Measurements from ENCODE around the gene SCN4B. TPM values are rescaled to one million over a fixed set of nuclear protein-coding genes. Genes with fewer than 3 reads are reported as not detected.

SCN4B gene
- total RNA-seq, 2 donors from 2014 or later: 3.0 to 5.6 TPM

DNA sequence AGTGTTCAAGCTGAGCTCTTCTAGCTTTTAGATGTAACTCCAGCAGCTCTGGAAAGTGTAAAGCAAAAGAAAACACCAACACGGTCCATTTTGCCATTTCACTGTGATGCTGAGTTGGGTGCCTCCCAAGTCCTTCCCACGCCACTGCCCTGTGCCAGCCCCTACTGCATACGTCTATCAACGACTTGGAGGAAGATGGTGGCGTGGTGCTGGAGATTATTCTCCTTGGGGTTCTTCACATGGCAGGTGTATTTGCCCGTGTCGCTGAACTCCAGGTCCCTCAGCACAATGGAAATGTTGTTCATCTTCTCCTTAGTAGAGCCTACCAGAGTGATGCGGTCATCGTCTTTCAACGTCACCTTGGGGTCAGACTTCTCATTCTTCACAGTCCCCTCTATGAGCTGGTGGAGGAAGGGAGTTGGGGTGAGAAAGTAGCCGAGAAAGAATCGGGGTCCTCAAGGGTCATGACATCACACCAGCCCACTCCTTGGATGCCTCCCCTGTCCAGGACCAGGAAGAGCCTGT, 8.9 kb downstream of the SCN4B start:
- TF ChIP-seq POLR2AphosphoS5 (IDR thresholded peaks at IDR 0.05): no peak
- TF ChIP-seq POLR2A (IDR thresholded peaks at IDR 0.05): no peak
- intact Hi-C loops (cut with DNase I): no loop called here
- 81% methylated on average over 12 of the region's 12 CpGs for WGBS
- Histone ChIP-seq H3K4me1 (replicated peaks) (no peaks in the 10 kb centered on the region), H3K27me3 (replicated peaks; ENCODE audit: insufficient read depth) (no peaks in the 10 kb centered on the region), H3K4me3 (no peak overlapping the region), H3K9me3 (no peaks in the 10 kb centered on the region), H3K27ac (no peak overlapping the region), H3K36me3 (no peaks in the 10 kb centered on the region)
- DNase-seq (ENCODE audit: low spot score): no peak

DNA sequence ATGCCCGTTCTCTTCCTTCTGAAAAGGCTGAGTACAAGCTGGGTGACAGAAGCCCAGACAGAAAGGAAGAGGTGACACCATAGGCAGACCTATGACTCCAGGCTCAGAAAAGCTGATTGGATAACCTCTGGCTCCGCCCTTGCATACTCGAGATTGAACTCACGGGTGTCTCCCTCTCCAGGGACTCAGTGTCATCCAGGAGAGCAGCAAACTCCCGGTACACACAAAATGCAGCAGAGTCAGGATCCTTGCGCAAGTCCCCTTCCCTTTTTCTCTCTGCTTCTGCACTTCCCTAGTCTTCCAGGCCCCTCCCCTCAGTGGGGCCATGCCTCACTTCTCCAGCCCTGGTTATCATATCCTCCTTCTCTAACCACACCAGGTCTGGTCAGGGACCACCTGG, 9.8 kb downstream of the SCN4B start:
- TF ChIP-seq POLR2A (IDR thresholded peaks at IDR 0.05): no peak
- no peak for TF ChIP-seq POLR2AphosphoS5 (IDR thresholded peaks at IDR 0.05)
- TF ChIP-seq, protein P1, sequence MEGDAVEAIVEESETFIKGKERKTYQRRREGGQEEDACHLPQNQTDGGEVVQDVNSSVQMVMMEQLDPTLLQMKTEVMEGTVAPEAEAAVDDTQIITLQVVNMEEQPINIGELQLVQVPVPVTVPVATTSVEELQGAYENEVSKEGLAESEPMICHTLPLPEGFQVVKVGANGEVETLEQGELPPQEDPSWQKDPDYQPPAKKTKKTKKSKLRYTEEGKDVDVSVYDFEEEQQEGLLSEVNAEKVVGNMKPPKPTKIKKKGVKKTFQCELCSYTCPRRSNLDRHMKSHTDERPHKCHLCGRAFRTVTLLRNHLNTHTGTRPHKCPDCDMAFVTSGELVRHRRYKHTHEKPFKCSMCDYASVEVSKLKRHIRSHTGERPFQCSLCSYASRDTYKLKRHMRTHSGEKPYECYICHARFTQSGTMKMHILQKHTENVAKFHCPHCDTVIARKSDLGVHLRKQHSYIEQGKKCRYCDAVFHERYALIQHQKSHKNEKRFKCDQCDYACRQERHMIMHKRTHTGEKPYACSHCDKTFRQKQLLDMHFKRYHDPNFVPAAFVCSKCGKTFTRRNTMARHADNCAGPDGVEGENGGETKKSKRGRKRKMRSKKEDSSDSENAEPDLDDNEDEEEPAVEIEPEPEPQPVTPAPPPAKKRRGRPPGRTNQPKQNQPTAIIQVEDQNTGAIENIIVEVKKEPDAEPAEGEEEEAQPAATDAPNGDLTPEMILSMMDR (IDR thresholded peaks at IDR 0.05): no peak
- H3K27ac ChIP-seq: no peak overlapping the region
- H3K4me1 ChIP-seq (replicated peaks): no peaks in the 10 kb centered on the region
- intact Hi-C loops (cut with DNase I): no loop called here
- no peak overlapping the region for H3K4me3 ChIP-seq
- 55% methylated on average over 6 of the region's 6 CpGs for WGBS
- no peaks in the 10 kb centered on the region for H3K27me3 ChIP-seq (replicated peaks; ENCODE audit: insufficient read depth)
- H3K9me3 ChIP-seq: no peaks in the 10 kb centered on the region
- no peaks in the 10 kb centered on the region for H3K36me3 ChIP-seq
- no peak for DNase-seq (ENCODE audit: low spot score)

DNA sequence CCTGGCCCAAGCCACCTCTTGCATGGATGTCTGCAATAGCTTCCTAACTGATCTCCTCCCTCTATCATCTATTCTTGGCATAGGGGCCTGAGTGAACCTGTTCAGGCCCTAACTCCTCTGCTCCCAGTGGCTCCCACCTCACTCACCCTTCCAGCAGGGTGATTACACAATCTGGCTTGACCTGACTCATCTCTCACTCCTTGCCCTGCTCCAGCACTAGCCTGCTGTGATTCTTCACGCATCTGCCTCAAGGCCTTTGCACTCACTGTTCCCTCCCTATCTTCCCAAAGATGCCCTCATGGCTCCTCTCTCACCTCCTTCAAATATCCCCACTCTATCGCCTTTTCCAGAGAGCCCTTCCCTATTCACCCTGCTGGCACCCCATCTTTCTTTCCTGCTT, 10.5 kb downstream of the SCN4B start:
- Histone ChIP-seq H3K4me3 (no peak overlapping the region), H3K4me1 (replicated peaks) (no peaks in the 10 kb centered on the region), H3K27me3 (replicated peaks; ENCODE audit: insufficient read depth) (no peaks in the 10 kb centered on the region), H3K27ac (no peak overlapping the region), H3K36me3 (no peaks in the 10 kb centered on the region), H3K9me3 (no peaks in the 10 kb centered on the region)
- TF ChIP-seq POLR2AphosphoS5 (IDR thresholded peaks at IDR 0.05) (no peak), POLR2A (IDR thresholded peaks at IDR 0.05) (no peak)
- TF ChIP-seq, protein P1 (IDR thresholded peaks at IDR 0.05): no peak
- no peak for DNase-seq (ENCODE audit: low spot score)
- intact Hi-C loops (cut with DNase I): no loop called here
- WGBS: 71% methylated on average over 2 of the region's 2 CpGs

DNA sequence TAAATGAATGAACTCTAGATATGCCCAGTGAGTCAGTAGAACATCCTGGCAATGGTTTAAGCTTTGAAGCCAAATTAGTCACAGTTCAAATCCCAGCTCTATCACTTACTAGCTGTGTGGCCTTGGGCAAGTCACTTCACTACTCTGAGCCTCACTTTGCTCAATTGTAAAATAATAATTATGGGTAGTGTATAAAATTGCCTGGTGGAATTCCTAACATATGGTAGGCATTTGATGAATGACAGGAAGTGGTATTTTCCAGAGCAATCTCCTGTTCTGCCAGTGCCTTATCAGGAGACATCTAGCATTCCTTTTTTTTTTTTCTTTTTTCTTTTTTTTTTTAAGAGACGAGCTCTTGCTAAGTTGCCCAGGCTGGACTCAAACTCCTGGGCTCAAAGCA, 13.0 kb downstream of the SCN4B start:
- Histone ChIP-seq H3K36me3 (no peaks in the 10 kb centered on the region), H3K27me3 (replicated peaks; ENCODE audit: insufficient read depth) (no peaks in the 10 kb centered on the region), H3K4me1 (replicated peaks) (no peaks in the 10 kb centered on the region), H3K27ac (no peak overlapping the region), H3K4me3 (no peak overlapping the region), H3K9me3 (no peaks in the 10 kb centered on the region)
- TF ChIP-seq POLR2A (IDR thresholded peaks at IDR 0.05): no peak
- TF ChIP-seq POLR2AphosphoS5 (IDR thresholded peaks at IDR 0.05): no peak
- TF ChIP-seq, protein P1 (IDR thresholded peaks at IDR 0.05): no peak
- 19% methylated on average over 1 of the region's 1 CpG for WGBS
- no peak for DNase-seq (ENCODE audit: low spot score)
- intact Hi-C loops (cut with DNase I): no loop called here

DNA sequence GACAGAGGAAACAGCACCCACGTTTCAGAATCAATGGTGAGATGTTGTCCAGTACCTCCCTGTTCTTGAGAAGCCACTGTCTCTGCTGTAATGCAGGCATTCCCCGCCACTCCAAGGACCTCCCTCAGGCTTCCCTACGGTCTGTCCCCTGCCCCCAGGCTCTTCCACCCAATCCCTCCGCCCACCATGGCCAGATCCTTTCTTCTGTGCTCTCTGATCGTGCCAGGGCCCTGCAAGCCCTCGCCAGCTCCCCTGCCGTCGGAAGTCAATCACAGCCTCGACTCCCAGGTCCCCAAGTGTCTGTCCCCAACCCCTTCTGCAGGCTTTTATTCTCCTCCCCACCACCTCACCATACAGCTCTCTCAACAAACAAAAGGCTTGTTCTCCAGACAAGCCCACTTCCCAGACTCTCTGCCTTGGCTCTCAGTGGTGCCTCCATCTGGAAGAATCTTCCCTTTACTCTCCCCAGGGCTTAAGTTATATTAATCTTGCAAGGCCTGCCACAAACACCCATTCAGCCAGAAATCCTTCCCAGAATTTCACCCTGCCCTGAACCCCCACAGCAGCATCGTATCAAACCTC, 13.7 kb downstream of the SCN4B start:
- Histone ChIP-seq H3K4me3 (no peak overlapping the region), H3K9me3 (no peaks in the 10 kb centered on the region), H3K4me1 (replicated peaks) (no peaks in the 10 kb centered on the region), H3K27me3 (replicated peaks; ENCODE audit: insufficient read depth) (no peaks in the 10 kb centered on the region), H3K36me3 (no peaks in the 10 kb centered on the region), H3K27ac (no peak overlapping the region)
- WGBS: 68% methylated on average over 10 of the region's 10 CpGs
- DNase-seq (ENCODE audit: low spot score): no peak
- no peak for TF ChIP-seq POLR2AphosphoS5 (IDR thresholded peaks at IDR 0.05)
- intact Hi-C loops (cut with DNase I): no loop called here

DNA sequence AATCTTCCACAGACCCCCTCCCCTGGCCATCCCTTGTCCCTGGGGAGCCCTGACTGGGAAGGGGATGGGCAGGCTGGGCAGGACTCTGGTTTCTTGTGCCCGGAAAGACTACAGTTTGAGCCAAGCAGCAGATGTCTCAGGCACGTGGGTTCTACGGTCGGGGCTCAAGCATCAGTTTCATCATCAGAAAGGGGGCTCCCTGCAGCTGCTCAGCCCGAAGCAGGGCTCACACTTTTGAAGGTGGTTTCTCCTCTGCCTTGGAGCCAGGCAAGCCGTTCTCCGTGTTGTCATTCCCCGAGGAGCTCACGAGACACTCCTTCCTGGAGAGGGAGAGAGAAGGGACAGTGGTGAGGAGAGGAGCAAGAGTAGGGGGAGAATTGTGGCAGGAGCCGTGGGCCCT, 15.8 kb downstream of the SCN4B start:
- H3K27me3 ChIP-seq (replicated peaks; ENCODE audit: insufficient read depth): no peaks in the 10 kb centered on the region
- H3K27ac ChIP-seq: no peak overlapping the region
- no peak for DNase-seq (ENCODE audit: low spot score)
- H3K9me3 ChIP-seq: no peaks in the 10 kb centered on the region
- H3K4me1 ChIP-seq (replicated peaks): no peaks in the 10 kb centered on the region
- TF ChIP-seq, protein P1 (IDR thresholded peaks at IDR 0.05): no peak
- TF ChIP-seq POLR2A (IDR thresholded peaks at IDR 0.05): no peak
- no peak for TF ChIP-seq POLR2AphosphoS5 (IDR thresholded peaks at IDR 0.05)
- 86% methylated on average over 10 of the region's 10 CpGs for WGBS
- H3K4me3 ChIP-seq: no peak overlapping the region
- H3K36me3 ChIP-seq: no peaks in the 10 kb centered on the region
- intact Hi-C loops (cut with DNase I): no loop called here
